Suprapubic skin (tissue), 4 donors: ENCODE data around the gene MAF.

Experiments used
- EP300 ChIP-seq: sonication (generic); formaldehyde crosslinking; IDR thresholded peaks from one replicate; pipeline ENCODE4 v1.6.1; 2017; ENCODE audit warnings: antibody characterized with exemption
- POLR2A ChIP-seq, 2 donors: fragments of 450-650 bp; IDR thresholded peaks; one replicate each; pipeline ENCODE4 v1.6.1; 2017; ENCODE audit warnings: antibody characterized with exemption in 2 of 2, mild to moderate bottlenecking in 2 of 2, moderate library complexity in 2 of 2
- POLR2AphosphoS5 ChIP-seq, 3 donors: sonication (generic); formaldehyde crosslinking; IDR thresholded peaks; one replicate each; pipeline ENCODE4 v1.6.1; 2017; ENCODE audit warnings: antibody characterized with exemption in 3 of 3
- TF ChIP-seq, protein P1 (sequence below), 2 donors: fragments of 200-600 bp in 1 of 2; fragments of 450-650 bp in 1 of 2; sonication (generic) in 1 of 2; IDR thresholded peaks; one replicate each; pipeline ENCODE4 v1.5.1; 2016 to 2019; ENCODE audit warnings: antibody characterized with exemption in 2 of 2, mild to moderate bottlenecking in 1 of 2, moderate library complexity in 1 of 2

DNA sequence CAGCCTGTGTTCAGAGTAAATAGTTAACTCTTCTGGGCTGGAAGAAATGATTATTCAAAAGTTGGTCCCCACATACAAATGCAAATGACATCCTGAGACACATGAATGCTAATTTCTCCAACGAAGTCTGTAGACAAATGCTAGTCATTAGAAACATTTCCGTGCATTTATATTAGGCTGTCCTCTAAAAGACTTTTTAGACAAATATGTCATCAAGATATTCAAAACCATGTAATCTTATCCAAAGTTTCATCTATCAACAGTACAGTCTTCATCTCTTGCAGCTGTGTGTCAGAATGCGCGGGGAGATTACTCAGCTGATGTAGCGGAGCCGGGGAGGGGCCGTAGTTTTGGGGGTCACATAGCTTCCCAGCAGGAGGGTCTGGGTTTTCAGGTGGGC lies 33.8 kb upstream of the MAF start:
- TF ChIP-seq EP300 (no peak), POLR2A (IDR thresholded peaks at IDR 0.05) (no peak), POLR2AphosphoS5 (IDR thresholded peaks at IDR 0.05) (no peak)
- TF ChIP-seq, protein P1, sequence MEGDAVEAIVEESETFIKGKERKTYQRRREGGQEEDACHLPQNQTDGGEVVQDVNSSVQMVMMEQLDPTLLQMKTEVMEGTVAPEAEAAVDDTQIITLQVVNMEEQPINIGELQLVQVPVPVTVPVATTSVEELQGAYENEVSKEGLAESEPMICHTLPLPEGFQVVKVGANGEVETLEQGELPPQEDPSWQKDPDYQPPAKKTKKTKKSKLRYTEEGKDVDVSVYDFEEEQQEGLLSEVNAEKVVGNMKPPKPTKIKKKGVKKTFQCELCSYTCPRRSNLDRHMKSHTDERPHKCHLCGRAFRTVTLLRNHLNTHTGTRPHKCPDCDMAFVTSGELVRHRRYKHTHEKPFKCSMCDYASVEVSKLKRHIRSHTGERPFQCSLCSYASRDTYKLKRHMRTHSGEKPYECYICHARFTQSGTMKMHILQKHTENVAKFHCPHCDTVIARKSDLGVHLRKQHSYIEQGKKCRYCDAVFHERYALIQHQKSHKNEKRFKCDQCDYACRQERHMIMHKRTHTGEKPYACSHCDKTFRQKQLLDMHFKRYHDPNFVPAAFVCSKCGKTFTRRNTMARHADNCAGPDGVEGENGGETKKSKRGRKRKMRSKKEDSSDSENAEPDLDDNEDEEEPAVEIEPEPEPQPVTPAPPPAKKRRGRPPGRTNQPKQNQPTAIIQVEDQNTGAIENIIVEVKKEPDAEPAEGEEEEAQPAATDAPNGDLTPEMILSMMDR (IDR thresholded peaks at IDR 0.05): no peak
